NB4 (cell line): ENCODE data around the gene SVOP.

Source experiments
- DNase-seq: peaks from one replicate; pipeline ENCODE4 v3.0.0; 2010; ENCODE audit warnings: low read depth
- H3K4me3 ChIP-seq: one replicate; pipeline ENCODE4 v1.5.1; 2011; ENCODE audit warnings: mild to moderate bottlenecking, low read depth, low read length, moderate library complexity
- MYC ChIP-seq: IDR thresholded peaks from 2 replicates; pipeline ENCODE4 v1.6.1; 2011; ENCODE audit warnings: low read depth, low read length
- POLR2A ChIP-seq: IDR thresholded peaks from 2 replicates; pipeline ENCODE4 v1.6.1; 2011; ENCODE audit warnings: mild to moderate bottlenecking; ENCODE audit not compliant: insufficient read length; ENCODE audit errors: extremely low read depth
- TF ChIP-seq, protein P1 (sequence below): IDR thresholded peaks from 2 replicates; pipeline ENCODE4 v1.6.1; 2011; ENCODE audit warnings: low read depth, low read length
- TF ChIP-seq, protein P2 (sequence below): IDR thresholded peaks from one replicate; pipeline ENCODE4 v1.5.1; 2012; ENCODE audit warnings: low read depth, low read length

SVOP gene

DNA sequence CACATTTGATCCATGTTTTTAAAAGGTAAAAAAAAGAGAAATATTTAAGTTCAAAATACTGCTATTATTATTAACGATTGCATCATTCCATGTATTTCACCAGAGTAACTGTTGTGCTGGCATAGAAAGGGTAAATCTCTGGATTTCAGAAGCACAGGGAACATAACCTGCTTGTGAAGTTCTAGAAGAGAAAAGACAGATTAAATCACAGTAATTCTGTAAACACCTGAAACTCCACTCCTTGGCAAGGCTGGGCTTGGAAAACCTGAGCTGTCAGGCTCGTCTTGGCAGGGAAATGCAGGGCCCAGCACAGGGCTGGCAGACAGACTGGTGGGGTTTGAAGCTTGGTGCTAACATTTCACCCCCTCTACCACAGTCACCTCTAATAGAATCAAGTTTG is 35.1 kb downstream of the SVOP start:
- TF ChIP-seq POLR2A (no peak), MYC (no peak)
- TF ChIP-seq, protein P1, sequence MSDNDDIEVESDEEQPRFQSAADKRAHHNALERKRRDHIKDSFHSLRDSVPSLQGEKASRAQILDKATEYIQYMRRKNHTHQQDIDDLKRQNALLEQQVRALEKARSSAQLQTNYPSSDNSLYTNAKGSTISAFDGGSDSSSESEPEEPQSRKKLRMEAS: no peak
- TF ChIP-seq, protein P2, sequence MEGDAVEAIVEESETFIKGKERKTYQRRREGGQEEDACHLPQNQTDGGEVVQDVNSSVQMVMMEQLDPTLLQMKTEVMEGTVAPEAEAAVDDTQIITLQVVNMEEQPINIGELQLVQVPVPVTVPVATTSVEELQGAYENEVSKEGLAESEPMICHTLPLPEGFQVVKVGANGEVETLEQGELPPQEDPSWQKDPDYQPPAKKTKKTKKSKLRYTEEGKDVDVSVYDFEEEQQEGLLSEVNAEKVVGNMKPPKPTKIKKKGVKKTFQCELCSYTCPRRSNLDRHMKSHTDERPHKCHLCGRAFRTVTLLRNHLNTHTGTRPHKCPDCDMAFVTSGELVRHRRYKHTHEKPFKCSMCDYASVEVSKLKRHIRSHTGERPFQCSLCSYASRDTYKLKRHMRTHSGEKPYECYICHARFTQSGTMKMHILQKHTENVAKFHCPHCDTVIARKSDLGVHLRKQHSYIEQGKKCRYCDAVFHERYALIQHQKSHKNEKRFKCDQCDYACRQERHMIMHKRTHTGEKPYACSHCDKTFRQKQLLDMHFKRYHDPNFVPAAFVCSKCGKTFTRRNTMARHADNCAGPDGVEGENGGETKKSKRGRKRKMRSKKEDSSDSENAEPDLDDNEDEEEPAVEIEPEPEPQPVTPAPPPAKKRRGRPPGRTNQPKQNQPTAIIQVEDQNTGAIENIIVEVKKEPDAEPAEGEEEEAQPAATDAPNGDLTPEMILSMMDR: no peak
- no peak for DNase-seq
- no peak overlapping the region for H3K4me3 ChIP-seq

DNA sequence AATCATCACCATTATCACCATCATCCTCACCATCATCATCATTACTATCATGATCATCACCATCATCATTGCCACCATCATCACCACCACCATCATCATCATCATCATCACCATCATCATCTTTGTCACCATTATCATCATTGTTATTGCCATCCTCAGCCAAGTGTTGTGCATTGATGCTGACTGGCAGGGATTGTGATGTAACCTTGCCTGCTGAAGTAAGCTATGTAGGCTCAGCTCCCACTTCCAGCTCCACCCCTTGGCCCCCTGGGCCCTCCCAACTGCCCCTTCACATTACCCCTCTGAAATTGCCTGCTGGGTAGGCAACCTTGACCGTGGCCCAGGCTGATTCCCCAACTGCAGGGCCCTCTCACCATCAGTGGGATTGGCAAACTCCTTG is 37.6 kb downstream of the SVOP start:
- DNase-seq: no peak
- TF ChIP-seq, protein P2: no peak
- H3K4me3 ChIP-seq: no peak overlapping the region

DNA sequence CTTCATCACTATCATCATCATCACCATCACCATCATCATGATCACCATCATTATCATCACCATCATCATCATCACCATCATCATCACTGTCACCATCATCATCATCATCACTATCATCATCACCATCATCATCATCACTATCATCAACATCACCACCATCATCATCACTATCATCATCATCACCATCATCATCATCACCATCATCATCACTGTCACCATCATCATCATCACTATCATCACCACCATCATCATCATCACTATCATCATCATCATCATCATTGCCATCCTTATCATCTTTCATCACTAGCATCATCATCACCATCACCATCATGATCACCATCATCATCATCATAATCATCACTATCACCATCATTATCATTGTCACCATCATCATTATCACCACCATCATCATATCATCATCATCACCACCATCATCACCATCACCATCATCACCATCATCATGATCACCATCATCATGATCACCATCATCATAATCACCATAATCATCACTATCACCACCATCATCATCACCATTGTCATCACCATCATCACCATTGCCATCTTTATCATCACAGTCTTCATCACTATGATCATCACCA is 38.1 kb downstream of the SVOP start:
- DNase-seq: no peak
- TF ChIP-seq, protein P1: no peak
- TF ChIP-seq, protein P2: no peak
- no peak for TF ChIP-seq MYC
- TF ChIP-seq POLR2A: no peak
- H3K4me3 ChIP-seq: no peak overlapping the region

DNA sequence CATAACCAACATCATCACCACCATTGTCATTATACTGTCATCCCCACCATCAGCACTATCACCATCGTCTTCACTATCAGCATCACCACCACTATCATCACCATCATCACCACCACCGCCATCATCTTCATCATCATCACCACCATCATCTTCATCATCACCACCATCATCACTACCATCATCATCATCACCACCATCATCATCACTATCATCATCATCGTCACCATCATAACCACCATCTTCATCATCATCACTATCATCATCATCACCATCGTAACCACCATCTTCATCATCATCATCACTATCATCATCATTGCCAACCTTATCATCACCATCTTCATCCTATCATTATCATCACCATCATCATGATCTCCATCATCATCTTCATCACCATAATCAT is 39.0 kb downstream of the SVOP start:
- no peak for DNase-seq
- TF ChIP-seq, protein P1: no peak
- no peak for TF ChIP-seq POLR2A
- no peak for TF ChIP-seq MYC
- TF ChIP-seq, protein P2: no peak
- H3K4me3 ChIP-seq: no peak overlapping the region

DNA sequence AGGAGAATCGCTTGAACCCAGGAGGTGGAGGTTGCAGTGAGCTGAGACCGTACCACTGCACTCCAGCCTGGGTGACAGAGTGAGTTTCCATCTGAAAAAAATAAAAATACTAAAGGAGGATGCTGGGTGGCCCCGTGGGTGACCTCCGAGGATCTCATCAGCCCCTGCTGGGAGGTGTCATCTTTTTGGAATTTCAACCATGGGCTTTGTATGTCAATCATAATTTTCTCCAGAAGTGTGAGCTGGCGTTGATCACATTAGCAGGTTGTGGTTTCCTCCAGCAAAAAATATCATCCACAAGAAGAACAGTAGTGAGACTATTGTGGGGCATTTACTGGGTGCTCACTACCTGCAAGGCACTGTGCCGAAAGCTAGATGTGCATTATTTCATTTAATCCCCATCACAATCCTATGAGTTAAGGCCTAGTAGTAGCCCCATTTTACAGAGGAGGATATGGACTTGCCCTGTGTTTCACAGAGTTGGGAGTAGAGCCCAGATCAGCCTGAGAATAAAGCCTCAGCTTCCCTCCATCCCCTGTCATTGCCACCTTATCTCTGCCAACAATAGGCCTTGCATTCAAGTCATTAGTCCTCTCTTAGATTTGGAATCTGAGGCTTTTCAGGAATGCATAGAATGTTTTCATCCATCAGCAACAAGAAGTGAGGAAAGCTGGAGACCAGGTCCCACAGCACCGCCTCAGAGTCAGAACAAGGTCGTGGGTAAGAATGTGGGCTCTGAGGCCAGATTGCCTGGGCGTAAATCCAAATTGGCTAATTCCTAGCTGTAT is 39.8 kb downstream of the SVOP start:
- DNase-seq: no peak

More for the DNA sequence above, 39.8 kb downstream of the SVOP start:
- TF ChIP-seq, protein P2: no peak
- TF ChIP-seq MYC: no peak
- no peak for TF ChIP-seq POLR2A
- TF ChIP-seq, protein P1: no peak
- H3K4me3 ChIP-seq: no peak overlapping the region
